Measurements from ENCODE around the gene METTL16.

METTL16 gene

DNA sequence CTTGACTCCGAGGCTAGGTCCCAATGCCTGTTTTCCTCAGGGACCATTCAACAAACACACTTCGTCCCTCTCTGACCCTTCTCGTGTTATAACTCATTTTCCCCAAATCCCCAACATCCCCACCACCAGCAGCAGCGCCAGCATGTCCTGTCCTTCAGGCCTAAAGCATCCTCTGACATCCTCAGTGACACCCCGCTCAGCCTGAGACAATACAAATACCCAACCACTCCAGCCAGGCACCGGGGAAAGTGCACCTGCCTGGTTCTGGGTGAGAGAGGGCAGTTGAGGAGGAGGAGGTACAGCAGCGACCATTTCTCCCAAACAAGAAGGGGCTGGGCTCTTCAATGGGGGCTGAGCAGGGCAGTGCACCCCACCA lies 115.5 kb downstream of the METTL16 start:
- peaks cover 54% of the 10 kb centered on the region for H3K4me1 ChIP-seq (ENCODE audit: insufficient read depth, low read length, severe bottlenecking)
- peak overlapping the region; percentile 54; the same call in 1 of the 2 replicates for H3K9ac ChIP-seq (ENCODE audit: low read length)
- TF ChIP-seq EZH2 (IDR thresholded peaks at IDR 0.05; ENCODE audit: borderline replicate concordance, low read length), result no peak
- TF ChIP-seq, protein P1, sequence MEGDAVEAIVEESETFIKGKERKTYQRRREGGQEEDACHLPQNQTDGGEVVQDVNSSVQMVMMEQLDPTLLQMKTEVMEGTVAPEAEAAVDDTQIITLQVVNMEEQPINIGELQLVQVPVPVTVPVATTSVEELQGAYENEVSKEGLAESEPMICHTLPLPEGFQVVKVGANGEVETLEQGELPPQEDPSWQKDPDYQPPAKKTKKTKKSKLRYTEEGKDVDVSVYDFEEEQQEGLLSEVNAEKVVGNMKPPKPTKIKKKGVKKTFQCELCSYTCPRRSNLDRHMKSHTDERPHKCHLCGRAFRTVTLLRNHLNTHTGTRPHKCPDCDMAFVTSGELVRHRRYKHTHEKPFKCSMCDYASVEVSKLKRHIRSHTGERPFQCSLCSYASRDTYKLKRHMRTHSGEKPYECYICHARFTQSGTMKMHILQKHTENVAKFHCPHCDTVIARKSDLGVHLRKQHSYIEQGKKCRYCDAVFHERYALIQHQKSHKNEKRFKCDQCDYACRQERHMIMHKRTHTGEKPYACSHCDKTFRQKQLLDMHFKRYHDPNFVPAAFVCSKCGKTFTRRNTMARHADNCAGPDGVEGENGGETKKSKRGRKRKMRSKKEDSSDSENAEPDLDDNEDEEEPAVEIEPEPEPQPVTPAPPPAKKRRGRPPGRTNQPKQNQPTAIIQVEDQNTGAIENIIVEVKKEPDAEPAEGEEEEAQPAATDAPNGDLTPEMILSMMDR (IDR thresholded peaks at IDR 0.05; ENCODE audit: low read length), result no peak

DNA sequence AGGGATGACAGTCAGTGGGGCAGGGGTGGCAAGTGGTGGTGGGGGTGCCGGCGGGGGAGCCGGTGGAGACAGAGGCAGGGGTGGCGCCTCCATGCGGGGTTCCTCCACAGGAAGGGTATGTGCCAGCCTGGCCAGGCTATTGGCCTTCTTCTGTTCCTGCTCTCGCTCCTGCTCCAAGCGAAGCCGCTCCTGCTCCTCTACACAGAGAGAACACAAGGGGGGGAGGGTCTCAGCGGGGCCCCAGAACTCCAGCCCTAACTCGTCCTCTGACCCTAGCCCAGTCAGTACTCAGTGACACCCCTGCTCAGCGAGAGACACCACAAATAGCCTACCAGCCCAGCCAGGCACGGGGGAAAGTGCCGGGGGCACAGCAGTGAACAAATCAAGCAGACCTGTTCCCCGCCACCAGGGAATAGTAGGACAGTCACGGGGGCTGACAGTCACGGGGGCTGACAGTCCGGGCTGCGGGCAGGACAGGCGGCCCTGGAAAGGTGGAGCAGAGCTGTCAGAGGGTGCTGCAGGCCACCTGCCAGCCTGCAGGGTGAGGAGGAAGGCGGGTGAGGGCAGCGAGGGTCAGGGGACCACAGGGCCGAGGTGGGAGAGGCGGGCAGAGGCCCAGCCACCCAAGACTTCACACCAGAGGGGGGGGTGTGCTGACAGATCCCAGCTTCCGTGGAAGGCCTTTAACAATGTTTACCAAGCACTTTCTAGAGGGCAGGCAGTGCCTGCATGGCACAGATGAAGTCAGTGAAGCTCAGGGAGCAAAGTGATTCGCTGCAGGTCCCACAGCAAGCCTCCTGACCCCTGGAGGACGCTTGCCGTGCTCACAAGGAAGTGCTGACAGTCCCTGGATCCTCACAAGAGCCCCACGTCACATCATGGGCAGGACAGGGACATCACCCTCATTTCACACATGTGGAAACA lies 116.2 kb downstream of the METTL16 start:
- Histone ChIP-seq H3K4me2 (ENCODE audit: low read length) (peak overlapping the region; percentile 57), H3K79me2 (ENCODE audit: insufficient read depth, low read length) (no peaks in the 10 kb centered on the region), H3K4me3 (ENCODE audit: low read depth, low read length, poor library complexity, severe bottlenecking) (peak overlapping the region; percentile 50), H3K36me3 (ENCODE audit: insufficient read depth, low read length) (no peaks in the 10 kb centered on the region; the same call in 1 of the 2 replicates), H3K27me3 (ENCODE audit: insufficient read depth, low read length) (no peaks in the 10 kb centered on the region), H3F3A (ENCODE audit: insufficient read depth, low read length) (no peaks in the 10 kb centered on the region), H3K9me3 (ENCODE audit: low read length) (no peaks in the 10 kb centered on the region), H3K4me1 (ENCODE audit: insufficient read depth, low read length, severe bottlenecking) (peaks cover 61% of the 10 kb centered on the region), H2AFZ (ENCODE audit: low read length) (no peak overlapping the region), H3K9me2 (ENCODE audit: low read depth, low read length) (no peaks in the 10 kb centered on the region), H3K9ac (ENCODE audit: low read length) (peak overlapping the region; percentile 54; the same call in 1 of the 2 replicates), H4K20me1 (ENCODE audit: insufficient read depth, low read length) (no peaks in the 10 kb centered on the region), H3K27ac (ENCODE audit: low read depth, low read length, poor library complexity, severe bottlenecking) (peak overlapping the region; percentile 72)
- TF ChIP-seq, protein P1 (IDR thresholded peaks at IDR 0.05; ENCODE audit: low read length), result no peak; the same call in 1 of the 2 replicates
- no peak for TF ChIP-seq EZH2 (IDR thresholded peaks at IDR 0.05; ENCODE audit: borderline replicate concordance, low read length)

More for the DNA sequence above, 115.5 kb downstream of the METTL16 start:
- Histone ChIP-seq H3K79me2 (ENCODE audit: insufficient read depth, low read length) (no peaks in the 10 kb centered on the region), H3F3A (ENCODE audit: insufficient read depth, low read length) (no peaks in the 10 kb centered on the region), H3K4me3 (ENCODE audit: low read depth, low read length, poor library complexity, severe bottlenecking) (peak overlapping the region; percentile 50), H3K27ac (ENCODE audit: low read depth, low read length, poor library complexity, severe bottlenecking) (peak overlapping the region; percentile 72), H3K36me3 (ENCODE audit: insufficient read depth, low read length) (no peaks in the 10 kb centered on the region; the same call in 1 of the 2 replicates), H3K4me2 (ENCODE audit: low read length) (peak overlapping the region; percentile 57), H4K20me1 (ENCODE audit: insufficient read depth, low read length) (no peaks in the 10 kb centered on the region), H2AFZ (ENCODE audit: low read length) (no peak overlapping the region), H3K9me2 (ENCODE audit: low read depth, low read length) (no peaks in the 10 kb centered on the region), H3K27me3 (ENCODE audit: insufficient read depth, low read length) (no peaks in the 10 kb centered on the region), H3K9me3 (ENCODE audit: low read length) (no peaks in the 10 kb centered on the region)

DNA sequence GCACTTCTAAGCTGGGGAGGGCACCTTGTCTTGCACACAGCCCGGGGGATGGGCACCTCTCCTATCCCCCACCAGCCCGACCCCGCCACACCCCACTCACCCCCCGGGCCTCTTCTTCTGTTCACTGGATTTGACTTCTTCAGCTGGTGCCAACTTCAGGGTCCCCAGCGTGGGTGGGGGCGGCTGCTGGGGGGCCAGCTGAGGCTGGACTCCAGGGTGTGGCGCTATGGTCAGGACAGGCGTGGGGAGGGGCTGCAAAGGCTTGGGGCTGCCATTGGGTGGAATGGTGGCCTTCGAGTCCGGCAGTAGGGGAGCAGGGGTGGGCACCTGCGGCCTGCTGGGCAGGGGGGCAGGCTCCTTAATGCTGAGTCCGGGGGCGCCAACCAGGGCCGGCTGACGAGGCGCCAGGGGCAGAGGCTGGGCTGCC lies 116.9 kb downstream of the METTL16 start:
- H3K4me1 ChIP-seq (ENCODE audit: insufficient read depth, low read length, severe bottlenecking), result peaks cover 65% of the 10 kb centered on the region
- no peaks in the 10 kb centered on the region for H3K79me2 ChIP-seq (ENCODE audit: insufficient read depth, low read length)
- H3K36me3 ChIP-seq (ENCODE audit: insufficient read depth, low read length), result no peaks in the 10 kb centered on the region; the same call in 1 of the 2 replicates
- peak overlapping the region; percentile 55; the same call in 1 of the 2 replicates for H3K9ac ChIP-seq (ENCODE audit: low read length)
- H3K27ac ChIP-seq (ENCODE audit: low read depth, low read length, poor library complexity, severe bottlenecking), result peak overlapping the region; percentile 19
- H3F3A ChIP-seq (ENCODE audit: insufficient read depth, low read length), result no peaks in the 10 kb centered on the region
- no peaks in the 10 kb centered on the region for H4K20me1 ChIP-seq (ENCODE audit: insufficient read depth, low read length)
- H3K4me2 ChIP-seq (ENCODE audit: low read length), result peak overlapping the region; percentile 48; the same call in 1 of the 2 replicates
- peak overlapping the region; percentile 79 for H3K4me3 ChIP-seq (ENCODE audit: low read depth, low read length, poor library complexity, severe bottlenecking)
- TF ChIP-seq EZH2 (IDR thresholded peaks at IDR 0.05; ENCODE audit: borderline replicate concordance, low read length), result no peak
- TF ChIP-seq, protein P1 (IDR thresholded peaks at IDR 0.05; ENCODE audit: low read length), result no peak
- H2AFZ ChIP-seq (ENCODE audit: low read length), result no peak overlapping the region
- no peaks in the 10 kb centered on the region for H3K9me3 ChIP-seq (ENCODE audit: low read length)
- no peaks in the 10 kb centered on the region for H3K9me2 ChIP-seq (ENCODE audit: low read depth, low read length)
- H3K27me3 ChIP-seq (ENCODE audit: insufficient read depth, low read length), result no peaks in the 10 kb centered on the region

Data from OCI-LY1 (cell line).